Right cardiac atrium (tissue), 5 donors: ENCODE measurements around the gene DENND5A. TPM values are rescaled to one million over a fixed set of nuclear protein-coding genes. Genes with fewer than 3 reads are reported as not detected.
"Not testable (repeated sequence)": the region's sequence is repeated elsewhere in the genome, so short reads cannot be mapped to it uniquely, and the experiment has no call there.

ENCODE experiments used
- ATAC-seq, 2 donors: fragments of 200-7000 bp; cut with Tn5 transposase; one replicate each; pipeline versions ENCODE4 v1.8.0 to v1.9.1; 2020; ENCODE audit warnings: moderate library complexity in 2 of 2, mild to moderate bottlenecking in 1 of 2
- DNase-seq, 3 donors: peaks; one replicate each; pipeline ENCODE4 v3.0.0-alpha.2; 2020
- H3K27ac ChIP-seq: one replicate; pipeline ENCODE4 v1.5.1; 2013; ENCODE audit warnings: mild to moderate bottlenecking, low read length, control low read depth, moderate library complexity
- H3K27me3 ChIP-seq: one replicate; pipeline ENCODE4 v1.6.1; 2013; ENCODE audit not compliant: control insufficient read depth, insufficient read depth
- H3K4me1 ChIP-seq: one replicate; pipeline ENCODE4 v1.6.1; 2013; ENCODE audit warnings: low read length; ENCODE audit not compliant: control insufficient read depth, insufficient read depth
- H3K4me3 ChIP-seq: one replicate; pipeline ENCODE4 v1.5.1; 2013; ENCODE audit warnings: low read length, control low read depth
- H3K9me3 ChIP-seq: one replicate; pipeline ENCODE4 v1.6.1; 2013; ENCODE audit warnings: low read length; ENCODE audit not compliant: control insufficient read depth
- WGBS: extraction: QIAGEN DNeasy Blood & Tissue Kit; methylation state at CpG from one replicate; pipeline ENCODE4 v1.1.7; 2013; 5-methylcytosine and 5-hydroxymethylcytosine counted together
- intact Hi-C, 4 donors: fragments of 100-400 bp; cut with DNase I; formaldehyde crosslinking; loops; one replicate each; pipeline versions ENCODE4 v1.11.0 to v1.14.0; 2022 to 2023
- polyA plus RNA-seq: library from polyadenylated mRNA; stranded (reverse); fragments of 200-250 nt; gene quantifications from one replicate; pipeline ENCODE4 v1.2.3, GENCODE V29; 2013
- total RNA-seq, 4 donors: library from RNA; stranded (reverse); fragmentation: NEBNext Ultra II Directional; extraction: Animal tissue kit (Norgen Biotek cat#: 25700); gene quantifications; one replicate each; pipeline ENCODE4 v1.2.1, GENCODE V29; 2021
- donor health status: healthy with polysubstance abuse.
- donor health status: DM: no; HTN: yes; CAD: no.
- donor health status: DM: no; HTN: no; CAD: no.
- donor health status: DM: no; HTN: yes; CAD: no; lungs with severe emphysema.
- donor health status: DM: yes; HTN: yes; CAD: no.

The DENND5A gene
- total and polyA plus RNA-seq, 5 donors = 50.6 to 121 (median 88.9) TPM

DNA sequence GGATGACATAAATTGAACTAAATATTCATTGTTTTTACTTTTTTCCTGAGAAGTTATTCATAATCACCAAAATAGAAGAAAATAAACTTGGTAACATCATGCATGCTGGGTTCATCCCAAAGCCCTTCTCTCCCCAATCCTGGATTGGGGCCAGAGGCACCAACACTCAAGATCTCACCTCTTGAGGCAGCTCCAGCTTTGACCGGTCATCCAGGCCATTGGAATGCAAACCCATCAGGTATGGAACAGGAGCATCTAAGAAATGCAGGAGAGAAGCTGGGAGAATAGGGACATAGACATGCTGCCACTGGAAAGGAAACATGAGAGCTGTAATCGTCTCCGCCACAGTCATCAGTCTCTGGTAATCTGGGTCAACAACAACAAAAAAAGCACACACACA, 71.8 kb downstream of the DENND5A start:
- no peaks in the 10 kb centered on the region for H3K9me3 ChIP-seq
- intact Hi-C loops = no loop called here

DNA sequence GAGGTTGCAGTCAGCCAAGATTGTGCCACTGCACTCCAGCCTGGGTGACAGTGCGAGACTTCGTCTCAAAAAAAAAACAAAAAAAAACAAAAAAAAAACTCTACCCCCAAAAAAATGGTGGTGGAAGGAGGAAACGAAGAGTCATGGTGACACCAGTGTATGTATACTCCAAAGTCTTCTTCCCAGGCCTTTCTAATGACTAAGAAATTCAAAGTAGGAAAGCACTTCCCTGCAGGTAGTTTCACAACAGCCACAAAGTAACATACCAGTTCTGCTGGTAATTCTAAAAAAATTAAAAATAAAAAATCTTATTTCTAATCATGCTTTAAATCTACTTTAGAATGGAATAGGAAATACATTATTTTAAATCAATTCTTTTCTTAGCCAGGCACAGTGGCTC, 72.6 kb downstream of the DENND5A start:
- no peak overlapping the region for H3K27ac ChIP-seq
- WGBS = 97% methylated on average over 3 of the region's 3 CpGs
- H3K4me3 ChIP-seq = no peak overlapping the region
- ATAC-seq = no peak
- H3K9me3 ChIP-seq = no peaks in the 10 kb centered on the region
- intact Hi-C loops = no loop called here
- no peak for DNase-seq
- no peaks in the 10 kb centered on the region for H3K27me3 ChIP-seq
- peaks cover 1% of the 10 kb centered on the region for H3K4me1 ChIP-seq

More for the DNA sequence above, 71.8 kb downstream of the DENND5A start:
- ATAC-seq (no peak), DNase-seq (no peak)
- WGBS = 82% methylated on average over 3 of the region's 3 CpGs
- Histone ChIP-seq H3K4me3 (no peak overlapping the region), H3K4me1 (peaks cover 1% of the 10 kb centered on the region), H3K27ac (no peak overlapping the region), H3K27me3 (no peaks in the 10 kb centered on the region)

DNA sequence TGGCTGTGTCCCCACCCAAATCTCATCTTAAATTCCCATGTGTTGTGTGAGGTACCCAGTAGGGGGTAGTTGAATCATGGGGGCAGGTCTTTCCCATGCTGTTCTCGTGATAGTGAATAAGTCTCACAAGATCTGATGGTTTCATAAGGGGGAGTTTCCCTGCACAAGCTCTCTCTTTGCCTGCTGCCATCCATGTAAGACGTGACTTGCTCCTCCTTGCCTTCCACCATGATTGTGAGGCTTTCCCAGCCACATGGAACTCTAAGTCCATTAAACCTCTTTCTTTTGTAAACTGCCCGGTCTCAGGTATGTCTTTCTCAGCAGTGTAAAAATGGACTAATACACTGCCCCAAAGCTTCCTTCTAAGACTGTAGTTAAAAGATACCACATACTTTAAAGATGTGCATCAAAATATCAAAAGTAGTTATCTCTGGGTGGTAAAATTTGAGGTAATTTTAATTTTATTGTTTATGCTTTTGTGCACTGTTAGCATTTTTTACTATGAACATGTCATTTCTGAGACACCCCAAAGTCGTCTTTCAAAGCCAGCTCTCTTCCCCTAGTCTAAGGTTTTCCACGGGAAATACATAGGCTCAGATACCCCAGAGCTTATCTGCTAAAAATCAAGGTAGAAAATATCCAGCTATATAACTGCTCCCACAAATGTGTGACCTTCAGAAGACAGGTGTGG, 74.7 kb downstream of the DENND5A start:
- ATAC-seq, H3K4me1 ChIP-seq, H3K27me3 ChIP-seq, H3K4me3 ChIP-seq, DNase-seq, intact Hi-C loops, H3K9me3 ChIP-seq, H3K27ac ChIP-seq: not testable (repeated sequence)
- 93% methylated on average over 5 of the region's 5 CpGs for WGBS

DNA sequence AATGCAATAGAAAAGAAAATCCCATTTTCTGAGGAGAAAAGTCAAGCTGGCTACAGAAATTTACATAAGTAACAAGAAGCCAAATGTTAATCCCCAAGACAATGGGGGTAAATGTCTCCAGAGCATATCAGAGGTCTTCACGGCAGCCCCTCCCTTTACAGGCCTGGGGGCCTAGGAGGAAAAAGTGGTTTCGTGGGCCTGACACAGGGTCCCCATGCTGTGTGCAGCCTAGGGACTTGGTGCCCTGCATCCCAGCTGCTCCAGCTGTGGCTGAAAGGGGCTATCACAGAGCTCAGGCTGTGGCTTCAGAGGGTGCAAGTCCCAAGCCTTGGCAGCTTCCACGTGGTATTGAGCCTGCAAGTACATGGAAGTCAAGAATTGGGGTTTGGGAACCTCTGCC, 76.3 kb downstream of the DENND5A start:
- H3K27me3 ChIP-seq, H3K9me3 ChIP-seq, H3K4me3 ChIP-seq, intact Hi-C loops, H3K27ac ChIP-seq, ATAC-seq, DNase-seq, H3K4me1 ChIP-seq: not testable (repeated sequence)
- WGBS = 92% methylated on average over 3 of the region's 3 CpGs

DNA sequence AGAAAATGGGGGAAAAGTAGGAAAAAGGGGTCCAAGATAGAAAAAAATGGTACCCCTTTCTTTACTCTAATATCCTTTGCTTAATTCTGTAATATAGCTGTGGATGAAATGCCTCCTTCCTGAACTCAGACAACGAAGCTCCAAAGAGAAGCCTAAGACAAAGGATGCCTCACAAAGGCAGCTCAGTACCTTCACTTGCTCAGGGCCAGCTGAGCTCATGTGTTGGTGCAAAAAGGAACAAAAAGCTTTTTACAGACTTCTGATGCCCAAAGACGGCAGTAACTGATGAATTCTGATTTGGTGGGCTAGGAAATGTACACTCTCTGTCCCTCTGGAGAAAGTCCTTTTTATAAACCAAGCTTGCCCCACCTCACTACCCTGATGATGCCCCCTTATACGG, 77.5 kb downstream of the DENND5A start:
- no peaks in the 10 kb centered on the region for H3K27me3 ChIP-seq
- 92% methylated on average over 3 of the region's 3 CpGs for WGBS
- H3K4me3 ChIP-seq = no peak overlapping the region
- H3K4me1 ChIP-seq = peaks cover 1% of the 10 kb centered on the region
- ATAC-seq (no peak), DNase-seq (no peak)
- no peak overlapping the region for H3K27ac ChIP-seq
- no peaks in the 10 kb centered on the region for H3K9me3 ChIP-seq
- intact Hi-C loops = no loop called here

DNA sequence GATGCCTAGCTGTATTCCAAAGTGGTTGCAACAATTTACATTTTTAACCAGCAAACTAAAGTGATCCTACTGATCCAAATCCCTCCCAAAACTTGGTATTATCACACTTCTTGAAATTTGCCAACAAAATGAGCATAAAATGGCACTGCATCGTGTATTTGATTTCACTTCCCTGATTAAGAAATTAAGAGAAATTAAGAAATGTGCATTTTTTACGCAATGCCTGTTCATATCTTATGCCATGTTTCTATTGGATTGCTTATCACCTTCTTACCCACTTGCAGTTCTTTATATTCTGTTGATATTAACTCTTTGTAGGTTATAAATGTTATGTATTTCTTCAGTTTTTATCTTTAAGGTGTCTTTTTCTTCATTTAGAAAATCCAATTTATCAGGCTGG, 80.6 kb downstream of the DENND5A start:
- ATAC-seq = no peak
- Histone ChIP-seq H3K4me1 (peaks cover 4% of the 10 kb centered on the region), H3K9me3 (no peaks in the 10 kb centered on the region), H3K4me3 (no peak overlapping the region), H3K27me3 (no peaks in the 10 kb centered on the region), H3K27ac (no peak overlapping the region)
- 84% methylated on average over 2 of the region's 2 CpGs for WGBS
- intact Hi-C loops = no loop called here
- DNase-seq = no peak

DNA sequence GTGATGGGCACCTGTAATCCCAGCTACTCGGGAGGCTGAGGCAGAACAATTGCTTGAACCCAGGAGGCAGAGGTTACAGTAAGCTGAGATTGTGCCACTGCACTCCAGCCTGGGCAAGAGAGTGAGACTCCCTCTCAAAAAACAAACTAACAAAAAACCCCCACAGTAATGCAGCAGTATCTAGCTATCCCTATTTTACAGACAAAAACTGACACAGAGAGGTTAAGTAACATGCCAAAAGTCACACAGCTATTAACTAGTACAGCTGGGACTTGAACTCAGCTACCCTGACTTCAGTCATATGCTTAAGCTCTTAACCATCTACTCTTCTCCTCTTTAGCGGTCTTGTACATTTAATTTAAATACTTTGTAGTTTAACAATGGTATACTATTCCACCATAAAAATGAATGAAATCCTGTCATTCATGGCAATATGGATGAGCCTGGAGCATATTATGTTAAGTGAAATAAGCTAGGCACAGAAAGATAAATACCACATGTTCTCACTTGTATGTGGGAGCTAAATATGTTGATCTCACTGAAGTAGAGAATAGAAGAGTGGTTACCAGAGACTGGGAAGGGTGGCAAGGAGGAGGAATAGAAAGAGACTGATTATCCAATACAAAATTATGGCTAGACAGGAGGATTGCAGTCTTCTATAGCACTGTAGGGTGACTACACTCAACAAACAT, 82.8 kb downstream of the DENND5A start:
- H3K27ac ChIP-seq = no peak overlapping the region
- no peak for DNase-seq
- intact Hi-C loops = no loop called here
- H3K9me3 ChIP-seq = no peaks in the 10 kb centered on the region
- no peaks in the 10 kb centered on the region for H3K27me3 ChIP-seq
- ATAC-seq = no peak
- WGBS = 94% methylated on average over 2 of the region's 2 CpGs
- peaks cover 3% of the 10 kb centered on the region for H3K4me1 ChIP-seq
- H3K4me3 ChIP-seq = no peak overlapping the region

DNA sequence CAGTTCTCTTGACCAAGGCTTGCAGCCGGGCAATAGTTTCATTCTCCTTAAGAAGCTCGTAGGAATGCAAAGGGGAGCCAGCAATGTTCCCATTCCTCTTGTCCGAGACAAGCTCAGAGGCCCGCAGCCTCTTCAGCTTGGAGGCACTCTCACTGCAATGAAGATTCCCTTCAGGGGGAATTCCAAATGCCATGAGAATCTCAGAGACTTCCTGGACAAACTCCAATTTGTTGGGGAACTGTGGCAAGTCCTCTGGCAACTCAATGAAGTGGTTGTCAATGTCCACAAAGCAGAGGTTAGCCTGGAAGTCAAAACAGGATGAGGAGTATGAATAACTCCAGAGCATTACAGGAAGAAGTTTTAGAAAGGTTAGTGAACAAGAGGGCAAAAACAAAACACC, 84.4 kb downstream of the DENND5A start:
- H3K27ac ChIP-seq = no peak overlapping the region
- DNase-seq (no peak), ATAC-seq (no peak)
- H3K27me3 ChIP-seq = no peaks in the 10 kb centered on the region
- no peaks in the 10 kb centered on the region for H3K9me3 ChIP-seq
- intact Hi-C loops = no loop called here
- 62% methylated on average over 4 of the region's 4 CpGs for WGBS
- no peak overlapping the region for H3K4me3 ChIP-seq
- peaks cover 3% of the 10 kb centered on the region for H3K4me1 ChIP-seq

DNA sequence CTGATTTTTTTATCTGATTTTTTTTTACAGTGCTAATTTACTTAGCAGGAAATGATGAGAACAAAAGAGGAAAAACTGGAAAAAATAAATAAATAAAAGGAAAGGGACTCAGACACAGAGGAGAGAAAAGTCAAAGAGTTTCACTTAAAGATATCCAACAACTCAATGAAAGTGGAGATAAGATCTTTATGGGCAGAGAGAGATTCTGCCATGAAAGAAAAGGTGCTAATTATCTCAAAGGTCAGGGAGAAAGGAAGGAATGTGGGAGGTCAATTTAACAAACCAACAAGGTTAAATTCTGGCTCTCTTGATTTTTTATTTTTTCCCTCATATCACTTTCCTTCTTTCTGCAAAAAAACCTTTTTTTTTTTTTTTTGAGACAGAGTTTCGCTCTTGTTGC, 86.0 kb downstream of the DENND5A start:
- intact Hi-C loops = loop anchor here in 1 of 4 donors (10.0 kb wide), 1 partner anchor 106 kb away; no protein-coding TSS in a partner anchor
- 100% methylated on average over 1 of the region's 1 CpG for WGBS
- no peak for DNase-seq
- no peak overlapping the region for H3K4me3 ChIP-seq
- peaks cover 3% of the 10 kb centered on the region for H3K4me1 ChIP-seq
- no peaks in the 10 kb centered on the region for H3K9me3 ChIP-seq
- H3K27ac ChIP-seq = no peak overlapping the region
- no peaks in the 10 kb centered on the region for H3K27me3 ChIP-seq
- no peak for ATAC-seq

DNA sequence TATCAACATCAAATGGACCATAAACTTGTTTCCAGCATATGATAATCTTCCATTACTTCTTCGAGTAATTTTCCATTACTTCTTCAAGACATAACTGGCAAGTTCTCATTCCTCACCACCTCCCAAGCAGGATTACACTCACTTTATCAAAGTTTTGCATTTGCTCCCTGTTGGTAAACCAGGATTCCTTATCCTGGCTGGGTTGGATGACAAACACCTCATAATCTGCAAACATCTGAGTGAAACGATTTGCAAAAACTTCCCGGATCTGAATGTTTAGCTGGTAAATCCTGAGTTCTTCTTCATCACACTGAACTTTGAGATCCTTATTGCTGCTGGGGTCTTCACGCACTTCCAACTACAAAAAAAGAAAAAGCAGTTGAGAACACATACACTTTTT, 86.4 kb downstream of the DENND5A start:
- Histone ChIP-seq H3K4me1 (peaks cover 3% of the 10 kb centered on the region), H3K4me3 (no peak overlapping the region), H3K27ac (no peak overlapping the region), H3K27me3 (no peaks in the 10 kb centered on the region), H3K9me3 (no peaks in the 10 kb centered on the region)
- whole genome bisulfite sequencing = 79% methylated on average over 4 of the region's 4 CpGs
- DNase-seq (no peak), ATAC-seq (no peak)
- intact Hi-C loops = loop anchor here in 1 of 4 donors (10.0 kb wide), 1 partner anchor 106 kb away; no protein-coding TSS in a partner anchor

DNA sequence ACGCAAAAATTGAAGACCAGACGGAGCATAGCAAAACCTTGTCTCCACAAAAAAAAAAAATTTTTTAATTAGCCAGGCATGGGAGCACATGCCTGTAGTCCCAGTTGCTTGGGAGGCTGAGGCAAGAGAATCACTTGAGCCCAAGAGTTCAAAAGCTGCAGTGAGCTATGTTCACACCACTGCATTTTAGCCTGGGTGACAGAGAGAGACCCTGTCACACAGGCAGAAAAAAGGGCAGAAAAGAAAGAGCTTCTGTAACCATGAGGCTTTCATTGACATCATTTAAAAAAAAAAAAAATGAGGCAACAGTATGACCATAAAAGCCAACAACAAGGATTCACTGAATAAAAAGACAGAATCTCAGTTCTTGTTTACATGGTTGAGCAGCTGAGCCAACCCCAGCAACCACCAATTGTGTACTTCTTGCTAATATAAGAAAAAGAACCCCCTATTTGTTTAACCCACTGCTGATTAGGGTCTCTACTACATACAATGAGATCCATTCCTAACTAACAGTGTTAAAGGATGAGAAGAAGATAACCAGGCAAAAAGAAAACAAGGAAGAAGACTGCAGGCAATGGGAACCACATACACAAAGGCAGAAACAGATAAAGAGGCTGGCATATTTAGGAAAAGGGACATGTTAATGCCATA, 87.6 kb downstream of the DENND5A start:
- DNase-seq (no peak), ATAC-seq (no peak)
- no peaks in the 10 kb centered on the region for H3K27me3 ChIP-seq
- H3K9me3 ChIP-seq = no peaks in the 10 kb centered on the region
- 97% methylated on average over 2 of the region's 2 CpGs for WGBS
- H3K27ac ChIP-seq = no peak overlapping the region
- intact Hi-C loops = loop anchor here in 1 of 4 donors (10.0 kb wide), 1 partner anchor 107 kb away; no protein-coding TSS in a partner anchor
- H3K4me1 ChIP-seq = peaks cover 3% of the 10 kb centered on the region
- H3K4me3 ChIP-seq = no peak overlapping the region
